ENCODE measurements around the gene OR2J3.
"Not testable (repeated sequence)": the region's sequence is repeated elsewhere in the genome, so short reads cannot be mapped to it uniquely, and the experiment has no call there.

DNA sequence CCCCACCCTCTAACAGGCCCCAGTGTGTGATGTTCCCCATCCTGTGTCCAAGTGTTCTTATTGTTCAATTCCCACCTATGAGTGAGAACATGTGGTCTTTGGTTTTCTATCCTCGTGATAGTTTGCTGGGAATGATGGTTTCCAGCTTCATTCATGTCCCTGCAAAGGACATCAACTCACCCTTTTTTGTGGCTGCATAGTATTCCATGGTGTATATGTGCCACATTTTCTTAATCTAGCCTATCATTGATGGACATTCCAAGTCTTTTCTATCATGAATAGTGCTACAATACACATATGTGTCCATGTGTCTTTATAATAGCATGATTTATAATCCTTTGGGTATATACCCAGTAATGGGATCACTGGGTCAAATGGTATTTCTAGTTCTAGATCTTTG lies 47.3 kb downstream of the OR2J3 start:
- not testable (repeated sequence) for TF ChIP-seq CTCF (IDR thresholded peaks at IDR 0.05); ZFX (IDR thresholded peaks at IDR 0.05; ENCODE audit: borderline replicate concordance)

Data from 22Rv1 (cell line).